Omental fat pad (tissue), 4 donors: ENCODE data around the gene NTRK3. TPM values are rescaled to one million over a fixed set of nuclear protein-coding genes. Genes with fewer than 3 reads are reported as not detected.

Experiments
- ATAC-seq: fragments of 150-250 bp; one replicate; pipeline ENCODE4 v1.9.1; 2016; ENCODE audit warnings: mild to moderate bottlenecking, moderate library complexity; ENCODE audit not compliant: low FRiP score
- DNase-seq: peaks from one replicate; pipeline ENCODE4 v3.0.0-alpha.2; 2019; ENCODE audit warnings: low spot score
- total RNA-seq, 4 donors: library from RNA; depleted of rRNA; stranded (reverse); fragments of >200 nt; gene quantifications; one replicate each; pipeline ENCODE4 v1.1.0, GENCODE V29; 2016
- TF ChIP-seq, protein P1 (sequence below), 3 donors: fragments of 450-650 bp; IDR thresholded peaks; one replicate each; pipeline ENCODE4 v1.5.1; 2016 to 2017; ENCODE audit warnings: antibody characterized with exemption in 3 of 3, mild to moderate bottlenecking in 3 of 3, moderate library complexity in 2 of 3

NTRK3 gene
- total RNA-seq, 4 donors from 2014 or later: 0.75 to 5.2 (median 3.6) TPM

- DNase-seq: no peak
- TF ChIP-seq, protein P1, sequence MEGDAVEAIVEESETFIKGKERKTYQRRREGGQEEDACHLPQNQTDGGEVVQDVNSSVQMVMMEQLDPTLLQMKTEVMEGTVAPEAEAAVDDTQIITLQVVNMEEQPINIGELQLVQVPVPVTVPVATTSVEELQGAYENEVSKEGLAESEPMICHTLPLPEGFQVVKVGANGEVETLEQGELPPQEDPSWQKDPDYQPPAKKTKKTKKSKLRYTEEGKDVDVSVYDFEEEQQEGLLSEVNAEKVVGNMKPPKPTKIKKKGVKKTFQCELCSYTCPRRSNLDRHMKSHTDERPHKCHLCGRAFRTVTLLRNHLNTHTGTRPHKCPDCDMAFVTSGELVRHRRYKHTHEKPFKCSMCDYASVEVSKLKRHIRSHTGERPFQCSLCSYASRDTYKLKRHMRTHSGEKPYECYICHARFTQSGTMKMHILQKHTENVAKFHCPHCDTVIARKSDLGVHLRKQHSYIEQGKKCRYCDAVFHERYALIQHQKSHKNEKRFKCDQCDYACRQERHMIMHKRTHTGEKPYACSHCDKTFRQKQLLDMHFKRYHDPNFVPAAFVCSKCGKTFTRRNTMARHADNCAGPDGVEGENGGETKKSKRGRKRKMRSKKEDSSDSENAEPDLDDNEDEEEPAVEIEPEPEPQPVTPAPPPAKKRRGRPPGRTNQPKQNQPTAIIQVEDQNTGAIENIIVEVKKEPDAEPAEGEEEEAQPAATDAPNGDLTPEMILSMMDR (IDR thresholded peaks at IDR 0.05): no peak
- no peak for ATAC-seq
Measured at GRCh38 chr15:87877822-87878542, 378.6 kb downstream of the NTRK3 start.

DNA sequence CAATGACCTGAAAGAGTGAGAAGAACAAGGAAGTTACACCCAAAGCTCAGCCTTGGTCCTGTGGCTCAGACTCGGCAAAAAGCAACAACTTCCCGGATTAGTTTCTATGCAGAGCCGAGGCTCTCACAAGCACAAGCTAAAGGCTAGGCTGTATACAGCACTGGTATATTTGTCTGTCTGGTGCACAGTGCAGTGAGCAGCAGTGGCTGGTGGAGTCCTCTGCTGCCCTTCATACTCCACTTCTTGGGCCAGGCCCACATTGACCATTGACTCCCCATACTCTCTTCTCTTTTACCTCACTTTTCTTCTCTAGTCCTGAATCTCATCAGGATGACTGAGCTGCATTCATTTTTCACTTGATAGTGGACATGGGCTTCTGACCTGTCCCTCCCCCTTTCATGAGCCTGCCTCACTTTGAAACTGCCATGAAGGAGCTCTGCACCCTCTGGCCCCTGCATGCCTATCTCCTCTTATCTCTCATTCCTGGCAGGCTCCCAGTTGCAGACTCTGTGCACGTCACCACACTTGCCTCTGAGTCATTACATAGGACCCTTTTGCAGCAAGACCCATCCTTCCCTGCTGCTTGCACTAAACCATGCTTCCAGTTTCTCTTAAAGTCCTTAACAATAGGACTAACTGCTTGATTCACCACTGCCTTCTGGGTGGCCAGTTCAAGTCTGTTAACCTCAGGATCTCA is 379.3 kb downstream of the NTRK3 start:
- ATAC-seq: peak; percentile 58
- TF ChIP-seq, protein P1 (IDR thresholded peaks at IDR 0.05): no peak

GRCh38 chr15:87874896-87875711 is 381.4 kb downstream of the NTRK3 start:
- ATAC-seq (peak; percentile 60), DNase-seq (no peak)
- TF ChIP-seq, protein P1 (IDR thresholded peaks at IDR 0.05): no peak

More for the DNA sequence above, 379.3 kb downstream of the NTRK3 start:
- no peak for DNase-seq

DNA sequence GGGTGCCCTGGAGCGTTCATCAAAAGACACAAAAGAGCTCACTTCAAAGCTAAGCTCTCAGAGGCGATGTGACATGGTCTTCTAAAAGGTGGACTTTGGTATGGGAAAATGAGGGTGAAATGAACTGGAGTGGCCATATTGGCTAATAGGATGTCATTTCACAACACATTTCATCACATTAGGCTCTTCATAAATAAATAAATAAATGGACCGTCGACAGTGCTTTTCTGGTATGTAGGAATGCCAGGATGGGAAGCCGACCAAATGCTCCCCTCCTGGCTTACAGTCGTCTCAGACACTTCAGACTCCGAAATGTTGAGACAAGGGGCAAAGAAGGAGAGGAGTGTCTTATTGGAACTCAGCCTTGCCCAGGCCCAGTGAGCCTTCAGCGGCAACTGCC is 383.0 kb downstream of the NTRK3 start:
- DNase-seq: no peak
- TF ChIP-seq, protein P1 (IDR thresholded peaks at IDR 0.05): no peak
- ATAC-seq: no peak

DNA sequence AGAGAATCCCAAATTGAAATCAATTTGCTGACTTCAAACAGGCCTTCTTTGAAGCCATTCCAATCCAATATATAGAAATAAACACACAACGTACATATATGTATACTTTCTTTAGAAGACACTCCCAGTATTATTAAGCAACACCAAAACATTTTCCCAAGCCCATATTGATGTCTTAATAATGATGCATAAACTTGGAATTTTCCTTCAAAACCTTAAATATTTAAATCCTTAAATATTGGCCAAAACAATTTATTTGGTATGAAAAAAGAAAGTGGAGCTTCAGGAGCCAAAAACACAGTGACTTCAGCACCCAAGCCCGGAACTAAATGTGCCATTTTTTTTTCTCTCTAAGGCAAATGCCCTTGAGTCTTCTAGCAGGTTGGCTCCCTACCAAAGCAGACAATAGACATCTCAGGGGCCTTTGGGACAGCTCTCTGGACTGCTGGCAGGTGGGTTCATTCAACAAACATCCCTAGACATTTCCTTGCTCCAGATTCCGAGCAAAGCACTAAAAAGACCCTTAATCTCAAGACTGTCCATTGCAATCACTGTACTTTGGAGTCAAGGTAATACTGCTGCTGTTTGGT is 384.7 kb downstream of the NTRK3 start:
- DNase-seq: no peak
- ATAC-seq: no peak
- TF ChIP-seq, protein P1 (IDR thresholded peaks at IDR 0.05): no peak

DNA sequence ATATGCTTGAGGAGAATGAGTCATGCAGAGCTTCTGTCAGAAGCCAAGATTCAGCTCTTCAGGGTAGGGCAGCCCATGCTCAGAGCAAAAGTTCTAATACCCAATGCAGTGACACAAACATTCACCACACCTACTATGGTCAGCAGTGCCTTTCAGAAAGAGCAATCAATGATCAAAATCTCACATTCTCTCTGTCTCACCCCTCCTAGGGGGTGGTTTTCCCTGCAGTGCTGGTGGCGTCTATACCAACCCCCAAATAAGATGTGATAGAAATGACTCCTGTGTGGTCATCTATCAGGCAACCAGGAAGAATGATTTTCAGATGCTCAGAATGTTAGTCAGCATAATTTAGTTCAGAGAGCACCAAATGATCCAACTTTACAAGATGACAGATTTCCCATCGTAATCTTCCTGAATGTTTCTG is 385.3 kb downstream of the NTRK3 start:
- ATAC-seq (no peak), DNase-seq (no peak)
- TF ChIP-seq, protein P1 (IDR thresholded peaks at IDR 0.05): no peak
